SJCRH30 (cell line): ENCODE measurements around the gene PCP4. TPM values are rescaled to one million over a fixed set of nuclear protein-coding genes. Genes with fewer than 3 reads are reported as not detected.
A peak's percentile ranks its signal among the peaks of the same experiment; 100 is the strongest.

ENCODE experiments used
- DNase-seq, 2 experiments: peaks; one replicate each; pipeline ENCODE4 v3.0.0-alpha.2; 2015 to 2020
- H3K27ac ChIP-seq: fragments of 250-450 bp; sonication (Bioruptor Pico); 2 replicates; pipeline ENCODE4 v1.5.1; 2020; ENCODE audit warnings: mild to moderate bottlenecking, moderate library complexity
- H3K27me3 ChIP-seq: fragments of 250-450 bp; sonication (Bioruptor Pico); 2 replicates; pipeline ENCODE4 v1.5.1; 2020; ENCODE audit warnings: mild to moderate bottlenecking, moderate library complexity
- H3K36me3 ChIP-seq: fragments of 250-450 bp; sonication (Bioruptor Pico); 2 replicates; pipeline ENCODE4 v1.5.1; 2020; ENCODE audit warnings: mild to moderate bottlenecking, moderate library complexity
- H3K4me1 ChIP-seq: fragments of 250-450 bp; sonication (Bioruptor Pico); 2 replicates; pipeline ENCODE4 v1.5.1; 2020; ENCODE audit warnings: mild to moderate bottlenecking, moderate library complexity
- H3K4me3 ChIP-seq: fragments of 250-450 bp; sonication (Bioruptor Pico); 2 replicates; pipeline ENCODE4 v1.5.1; 2020; ENCODE audit warnings: mild to moderate bottlenecking, moderate library complexity
- H3K9me3 ChIP-seq: fragments of 250-450 bp; sonication (Bioruptor Pico); replicated peaks from 2 replicates; pipeline ENCODE4 v1.5.1; 2020; ENCODE audit warnings: mild to moderate bottlenecking, moderate library complexity
- total RNA-seq: library from RNA; depleted of rRNA; stranded (reverse); fragments of >200 nt; shearing (Covaris generic); gene quantifications from 2 replicates; pipeline ENCODE4 v1.2.3, GENCODE V29; 2014; rRNA removed

PCP4 gene
- total RNA-seq, 1 experiment from 2014 or later = 20.6 TPM

DNA sequence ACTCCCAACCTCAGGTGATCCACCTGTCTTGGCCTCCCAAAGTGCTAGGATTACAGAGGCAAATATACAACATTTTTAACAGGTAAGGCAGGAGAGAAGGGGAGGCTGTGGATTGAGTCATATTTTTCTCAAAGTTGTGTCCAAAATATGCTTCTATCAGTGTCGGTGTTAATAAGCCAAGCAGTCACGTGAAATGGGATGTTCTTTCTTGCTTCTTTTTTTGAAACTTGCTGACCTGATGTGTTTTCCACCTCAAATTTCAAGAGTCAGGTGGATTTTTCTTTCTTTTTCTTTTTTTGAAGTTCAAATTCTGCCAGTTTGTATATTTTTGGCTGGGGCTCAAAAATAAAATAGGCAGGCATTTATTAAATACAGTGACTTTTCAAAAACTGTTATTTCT lies 91.5 kb downstream of the PCP4 start:
- Histone ChIP-seq H3K9me3 (peaks cover 13% of the 10 kb centered on the region), H3K36me3 (no peaks in the 10 kb centered on the region), H3K4me1 (no peaks in the 10 kb centered on the region), H3K27ac (no peak overlapping the region), H3K27me3 (no peaks in the 10 kb centered on the region), H3K4me3 (no peak overlapping the region)
- no peak for DNase-seq

DNA sequence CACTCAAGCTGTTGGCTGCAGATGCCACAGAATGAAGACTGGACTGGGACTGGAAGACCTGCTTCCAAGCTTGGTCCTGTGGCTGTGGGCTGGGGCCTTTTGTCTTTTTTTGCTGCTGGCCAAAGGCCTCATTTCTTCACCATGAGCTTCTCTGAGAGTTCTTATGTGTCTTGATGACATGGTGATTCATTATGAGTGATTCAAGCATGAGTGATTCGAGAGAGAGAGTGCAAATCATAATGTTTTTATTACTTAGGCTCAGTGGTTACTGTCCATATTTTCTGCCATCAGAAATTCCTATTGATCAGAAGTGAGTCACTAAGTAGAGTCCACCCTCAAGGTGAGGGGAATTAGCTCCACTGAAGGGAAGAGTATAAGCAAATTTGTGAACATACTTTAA lies 94.0 kb downstream of the PCP4 start:
- Histone ChIP-seq H3K27me3 (no peaks in the 10 kb centered on the region), H3K4me1 (no peaks in the 10 kb centered on the region), H3K9me3 (peaks cover 19% of the 10 kb centered on the region), H3K36me3 (no peaks in the 10 kb centered on the region), H3K27ac (no peak overlapping the region), H3K4me3 (no peak overlapping the region)
- no peak for DNase-seq

DNA sequence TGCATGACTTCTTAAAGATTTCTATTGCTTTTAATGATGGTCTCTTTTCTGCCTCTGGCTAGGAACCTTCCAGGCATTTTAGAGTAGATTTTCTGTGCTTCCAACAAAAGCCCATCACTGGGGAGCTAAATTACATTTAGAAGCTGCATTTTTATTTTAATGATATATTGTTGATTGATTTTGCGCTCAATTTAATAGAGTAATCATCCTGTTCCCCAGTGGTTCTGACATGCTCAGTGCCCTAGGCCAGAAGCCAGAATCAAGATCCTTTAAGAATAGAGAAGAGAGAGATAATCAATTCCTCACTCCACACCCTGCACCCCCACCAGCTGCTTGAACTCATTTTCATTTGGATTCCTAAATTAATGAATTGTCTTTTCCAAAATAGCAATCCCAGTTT lies 97.8 kb downstream of the PCP4 start:
- H3K27ac ChIP-seq = no peak overlapping the region
- H3K9me3 ChIP-seq = peaks cover 16% of the 10 kb centered on the region
- H3K4me1 ChIP-seq = no peaks in the 10 kb centered on the region
- DNase-seq = no peak
- no peaks in the 10 kb centered on the region for H3K36me3 ChIP-seq
- no peaks in the 10 kb centered on the region for H3K27me3 ChIP-seq
- no peak overlapping the region for H3K4me3 ChIP-seq

DNA sequence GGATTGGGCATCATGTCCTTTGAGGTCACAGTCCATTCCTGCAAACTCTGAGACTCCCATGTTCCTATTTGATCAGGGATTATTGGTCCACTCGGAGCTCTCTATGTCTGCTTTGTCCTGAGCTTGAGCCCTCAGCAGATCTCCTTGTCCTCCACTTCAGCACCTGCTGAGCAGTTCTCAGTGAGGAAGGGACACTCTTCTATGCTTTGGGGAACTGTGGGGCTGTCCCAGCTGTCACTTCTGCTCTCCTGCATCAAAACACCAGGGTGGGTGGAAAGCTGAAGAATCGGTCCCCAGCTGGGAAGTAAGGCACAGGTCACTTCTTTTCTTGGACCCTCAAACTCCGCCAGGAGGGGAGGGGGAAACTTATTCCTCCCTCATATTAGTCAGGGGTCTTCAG lies 99.5 kb downstream of the PCP4 start:
- Histone ChIP-seq H3K27me3 (no peaks in the 10 kb centered on the region), H3K4me1 (peaks cover 4% of the 10 kb centered on the region), H3K4me3 (no peak overlapping the region), H3K36me3 (no peaks in the 10 kb centered on the region), H3K27ac (no peak overlapping the region), H3K9me3 (peaks cover 9% of the 10 kb centered on the region; the same call in 1 of the 2 replicates)
- DNase-seq = no peak

DNA sequence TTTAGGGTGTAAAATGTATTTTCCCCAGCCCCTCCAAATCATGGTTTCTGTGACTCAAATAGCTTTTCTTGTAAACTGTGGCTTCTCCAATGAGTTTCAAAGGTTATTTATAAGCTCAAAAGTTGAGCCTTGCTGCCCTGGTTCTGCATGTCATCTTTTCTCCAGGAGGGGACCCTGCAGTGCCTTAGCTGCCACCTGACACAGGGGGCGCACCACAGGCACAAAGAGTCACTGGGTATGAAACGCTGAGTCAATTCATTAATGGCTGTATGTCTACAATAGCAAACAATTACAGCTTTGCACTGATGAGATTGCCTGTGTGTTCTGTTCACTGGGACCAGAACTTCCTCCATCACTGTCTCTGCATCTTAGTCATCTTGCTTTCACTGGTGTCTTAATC lies 100.8 kb downstream of the PCP4 start:
- Histone ChIP-seq H3K27ac (no peak overlapping the region), H3K27me3 (no peaks in the 10 kb centered on the region), H3K36me3 (no peaks in the 10 kb centered on the region), H3K4me3 (no peak overlapping the region), H3K4me1 (peaks cover 16% of the 10 kb centered on the region), H3K9me3 (peaks cover 9% of the 10 kb centered on the region; the same call in 1 of the 2 replicates)
- no peak for DNase-seq

DNA sequence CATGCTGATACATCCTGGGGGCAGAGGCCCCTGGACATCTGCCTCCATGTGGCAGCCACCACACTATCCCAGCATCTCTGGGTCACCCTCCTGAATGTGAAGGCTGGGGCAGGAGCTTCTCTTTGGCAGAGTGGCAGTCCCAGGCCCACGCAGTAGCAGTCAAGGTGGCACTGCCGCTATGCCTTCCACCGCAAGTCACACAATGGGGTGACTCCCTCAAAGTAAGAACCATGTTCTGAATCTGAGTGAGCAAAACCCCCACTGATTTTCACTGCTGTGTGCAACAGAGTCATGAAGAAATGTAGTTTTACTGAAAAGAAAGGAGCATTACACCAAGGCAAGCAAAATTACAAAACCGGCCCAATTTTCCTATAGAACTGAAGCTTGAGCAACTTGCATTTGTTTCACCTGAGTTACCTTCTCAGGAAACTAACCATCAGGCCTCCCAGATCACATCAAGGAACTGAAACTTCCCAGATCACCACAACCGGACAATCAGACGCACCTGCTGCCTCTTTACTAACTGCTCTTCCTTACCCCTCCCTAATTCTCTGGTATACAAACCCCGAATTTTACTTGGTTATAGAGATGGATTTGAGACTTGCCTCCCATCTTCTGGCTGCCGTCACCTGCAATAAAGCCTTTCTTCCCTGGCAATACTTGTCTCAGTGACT lies 102.6 kb downstream of the PCP4 start:
- H3K36me3 ChIP-seq = no peaks in the 10 kb centered on the region
- no peak overlapping the region for H3K4me3 ChIP-seq
- H3K9me3 ChIP-seq = peaks cover 9% of the 10 kb centered on the region; the same call in 1 of the 2 replicates
- peaks cover 27% of the 10 kb centered on the region for H3K4me1 ChIP-seq
- no peak overlapping the region for H3K27ac ChIP-seq
- no peak for DNase-seq
- no peaks in the 10 kb centered on the region for H3K27me3 ChIP-seq

DNA sequence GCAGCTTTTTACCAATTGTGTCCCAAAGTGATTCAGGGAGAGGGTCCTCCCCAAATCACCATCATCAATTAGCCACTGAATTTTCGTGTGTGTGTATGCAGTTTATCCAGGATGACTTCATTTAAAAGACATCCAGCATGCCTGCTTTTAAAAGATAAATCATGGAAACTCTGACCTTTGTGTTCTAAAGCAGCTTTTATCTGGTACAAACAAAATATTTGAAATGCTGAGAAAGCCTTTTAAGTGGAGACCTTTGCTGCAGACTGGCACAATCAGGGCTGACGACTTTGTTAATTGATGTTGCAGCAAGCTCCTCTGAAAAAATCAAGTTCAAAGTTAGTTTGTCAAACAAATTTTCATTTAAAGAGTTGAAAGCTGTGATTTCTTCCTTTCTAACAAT lies 104.7 kb downstream of the PCP4 start:
- Histone ChIP-seq H3K36me3 (no peaks in the 10 kb centered on the region), H3K4me3 (no peak overlapping the region), H3K4me1 (peaks cover 27% of the 10 kb centered on the region), H3K27ac (peak overlapping the region; percentile 96), H3K9me3 (no peaks in the 10 kb centered on the region), H3K27me3 (no peaks in the 10 kb centered on the region)
- DNase-seq = no peak

DNA sequence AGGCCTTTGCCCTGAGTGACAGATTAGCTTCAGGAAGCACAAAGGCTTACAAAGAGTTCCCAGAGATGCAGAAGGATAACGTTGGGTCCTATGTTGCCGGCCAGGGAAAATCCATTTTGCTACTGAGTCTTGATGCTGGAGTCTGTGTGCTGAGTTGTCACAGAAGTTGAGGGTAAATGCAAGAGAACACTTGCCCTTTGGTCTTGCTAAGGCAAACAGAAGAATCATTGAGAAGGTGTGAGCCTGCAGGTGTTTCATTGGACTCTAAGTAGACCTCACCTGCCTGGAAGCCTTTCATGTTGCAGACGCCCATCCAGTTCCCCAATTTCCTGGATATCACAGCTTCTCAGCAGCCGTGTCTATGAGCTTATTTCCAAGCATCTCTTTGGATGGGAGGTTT lies 105.2 kb downstream of the PCP4 start:
- Histone ChIP-seq H3K27me3 (no peaks in the 10 kb centered on the region), H3K4me3 (no peak overlapping the region), H3K4me1 (peaks cover 27% of the 10 kb centered on the region), H3K9me3 (no peaks in the 10 kb centered on the region), H3K27ac (peak overlapping the region; percentile 96), H3K36me3 (no peaks in the 10 kb centered on the region)
- DNase-seq = no peak

DNA sequence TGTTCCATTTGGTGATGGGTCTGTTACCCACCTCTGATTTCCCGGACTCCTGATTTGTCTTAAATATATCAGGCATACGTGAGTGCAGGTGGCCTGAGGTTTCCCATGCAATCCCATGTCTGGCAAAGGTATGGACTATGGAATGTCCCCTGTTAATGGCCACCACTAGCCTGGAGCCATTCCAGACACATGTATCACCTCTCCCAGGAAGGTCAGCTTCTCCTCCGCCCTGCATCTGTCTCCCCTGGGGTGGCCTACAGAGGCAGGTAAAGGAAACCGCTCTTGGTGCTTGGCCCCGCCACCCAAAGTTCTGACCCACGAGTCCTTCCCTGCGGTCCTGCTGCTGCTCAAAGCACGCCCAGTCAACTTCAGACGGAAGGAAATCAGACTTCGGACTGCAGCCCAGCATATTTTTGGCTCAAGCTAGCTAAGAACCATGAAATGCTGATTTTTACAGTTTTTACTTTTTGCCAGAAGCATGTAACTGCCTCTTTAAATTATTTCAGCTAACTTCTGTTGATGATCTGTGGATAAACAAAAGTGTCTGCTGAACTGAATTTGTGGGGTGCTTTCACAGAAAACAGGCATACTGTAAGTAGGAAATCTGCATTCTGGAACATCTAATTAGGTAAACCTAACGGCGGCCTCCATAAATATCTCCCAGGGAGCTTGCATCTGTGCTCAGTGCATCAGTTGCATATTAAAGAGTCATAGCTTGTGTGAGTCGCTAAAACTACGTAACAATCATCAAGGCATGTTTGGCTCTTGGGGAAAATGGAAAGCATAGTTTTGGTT lies 105.9 kb downstream of the PCP4 start:
- Histone ChIP-seq H3K9me3 (no peaks in the 10 kb centered on the region), H3K27me3 (no peaks in the 10 kb centered on the region), H3K36me3 (no peaks in the 10 kb centered on the region), H3K27ac (peak overlapping the region; percentile 96), H3K4me1 (peaks cover 27% of the 10 kb centered on the region), H3K4me3 (peak overlapping the region; percentile 44)
- peak; percentile 74 to 82 for DNase-seq

DNA sequence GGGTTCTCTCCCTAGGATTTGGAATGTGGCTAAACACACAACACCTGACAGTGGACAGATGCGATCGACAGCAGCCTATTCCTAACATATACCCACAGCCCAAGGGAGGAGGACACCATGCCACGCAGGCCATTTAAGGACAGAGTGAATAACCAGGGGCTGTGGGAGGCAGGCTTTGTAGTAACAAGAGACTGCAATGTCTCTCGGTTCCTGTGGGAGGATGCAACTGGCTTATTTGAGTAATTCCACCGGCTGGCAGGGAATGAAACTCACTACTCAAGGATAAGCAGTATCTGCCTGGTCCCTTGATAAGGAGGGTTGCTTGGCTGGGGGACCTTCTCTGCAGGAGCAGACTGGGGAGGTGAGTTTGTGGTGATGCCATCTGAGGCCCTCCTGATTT lies 109.6 kb downstream of the PCP4 start:
- Histone ChIP-seq H3K9me3 (no peaks in the 10 kb centered on the region), H3K27me3 (no peaks in the 10 kb centered on the region), H3K27ac (no peak overlapping the region), H3K36me3 (no peaks in the 10 kb centered on the region), H3K4me3 (no peak overlapping the region), H3K4me1 (peaks cover 23% of the 10 kb centered on the region)
- peak in 1 of 2 experiments; percentile 17 for DNase-seq

Other genes with a start within 250 kb of the PCP4 start
- 2.9 and 4.1 TPM in 2 replicates for gene IGSF5, start 122.3 kb upstream of the PCP4 start, total RNA-seq